ENCODE results near the gene GSTO1.
"Not testable (repeated sequence)": the region's sequence is repeated elsewhere in the genome, so short reads cannot be mapped to it uniquely, and the experiment has no call there.

The GSTO1 gene

GRCh38 chr10:104248931-104249330, 5.8 kb upstream of the GSTO1 start:
- in situ Hi-C loops (cut with HindIII; ENCODE audit: low sequenced_read_pairs) = not testable (repeated sequence)

GRCh38 chr10:104250371-104250770, 4.3 kb upstream of the GSTO1 start:
- in situ Hi-C loops (cut with HindIII; ENCODE audit: low sequenced_read_pairs) = no loop called here

GRCh38 chr10:104251443-104251842, 3.2 kb upstream of the GSTO1 start:
- in situ Hi-C loops (cut with HindIII; ENCODE audit: low sequenced_read_pairs) = no loop called here

- in situ Hi-C loops (cut with HindIII; ENCODE audit: low sequenced_read_pairs) = no loop called here
Observed at GRCh38 chr10:104252368-104252767, 2.3 kb upstream of the GSTO1 start.

GRCh38 chr10:104253106-104253505, 1.6 kb upstream of the GSTO1 start:
- in situ Hi-C loops (cut with HindIII; ENCODE audit: low sequenced_read_pairs) = no loop called here

- in situ Hi-C loops (cut with HindIII; ENCODE audit: low sequenced_read_pairs) = no loop called here
Observed at GRCh38 chr10:104253606-104254410, 884 bp upstream of the GSTO1 start.

- in situ Hi-C loops (cut with HindIII; ENCODE audit: low sequenced_read_pairs) = loop anchor here (5.0 kb wide), 1 partner anchor 47 kb away; no protein-coding TSS in a partner anchor
Observed at GRCh38 chr10:104255311-104255981, 754 bp downstream of the GSTO1 start.

GRCh38 chr10:104256335-104256961, 1.8 kb downstream of the GSTO1 start:
- in situ Hi-C loops (cut with HindIII; ENCODE audit: low sequenced_read_pairs) = loop anchor here (5.0 kb wide), 1 partner anchor 46 kb away; no protein-coding TSS in a partner anchor

- in situ Hi-C loops (cut with HindIII; ENCODE audit: low sequenced_read_pairs) = loop anchor here (5.0 kb wide), 1 partner anchor 45 kb away; no protein-coding TSS in a partner anchor
Observed at GRCh38 chr10:104257235-104257634, 2.5 kb downstream of the GSTO1 start.

- in situ Hi-C loops (cut with HindIII; ENCODE audit: low sequenced_read_pairs) = loop anchor here (5.0 kb wide), 1 partner anchor 44 kb away; no protein-coding TSS in a partner anchor
Observed at GRCh38 chr10:104258209-104258608, 3.5 kb downstream of the GSTO1 start.

- in situ Hi-C loops (cut with HindIII; ENCODE audit: low sequenced_read_pairs) = loop anchor here (5.0 kb wide), 1 partner anchor 43 kb away; no protein-coding TSS in a partner anchor
Observed at GRCh38 chr10:104259456-104259855, 4.8 kb downstream of the GSTO1 start.

- in situ Hi-C loops (cut with HindIII; ENCODE audit: low sequenced_read_pairs) = loop anchor here (5.0 kb wide), 1 partner anchor 42 kb away; no protein-coding TSS in a partner anchor
Observed at GRCh38 chr10:104259999-104260774, 5.5 kb downstream of the GSTO1 start.

GRCh38 chr10:104260775-104261115, 6.1 kb downstream of the GSTO1 start:
- in situ Hi-C loops (cut with HindIII; ENCODE audit: low sequenced_read_pairs) = no loop called here

GRCh38 chr10:104262055-104262454, 7.4 kb downstream of the GSTO1 start:
- in situ Hi-C loops (cut with HindIII; ENCODE audit: low sequenced_read_pairs) = no loop called here

GRCh38 chr10:104264783-104265182, 10.1 kb downstream of the GSTO1 start:
- in situ Hi-C loops (cut with HindIII; ENCODE audit: low sequenced_read_pairs) = no loop called here

- in situ Hi-C loops (cut with HindIII; ENCODE audit: low sequenced_read_pairs) = no loop called here
Observed at GRCh38 chr10:104267721-104268404, 13.2 kb downstream of the GSTO1 start.

GRCh38 chr10:104268405-104268712, 13.7 kb downstream of the GSTO1 start:
- in situ Hi-C loops (cut with HindIII; ENCODE audit: low sequenced_read_pairs) = no loop called here

GRCh38 chr10:104268713-104269645, 14.3 kb downstream of the GSTO1 start, which contains the start of gene GSTO2:
Gene GSTO2 (plus strand): TSS chr10:104269184. CDS start chr10:104274916, 5,732 bp downstream.
- in situ Hi-C loops (cut with HindIII; ENCODE audit: low sequenced_read_pairs) = no loop called here

- in situ Hi-C loops (cut with HindIII; ENCODE audit: low sequenced_read_pairs) = no loop called here
Observed at GRCh38 chr10:104273286-104273685, 18.6 kb downstream of the GSTO1 start.

Measured in endothelial cell of hepatic sinusoid (primary cell).